ENCODE data around the gene TUBA1C.
"Not testable (repeated sequence)": the region's sequence is repeated elsewhere in the genome, so short reads cannot be mapped to it uniquely, and the experiment has no call there.

The TUBA1C gene

GRCh38 chr12:49274396-49275069 lies 9.7 kb downstream of the TUBA1C start:
- DNase-seq (ENCODE audit: low read depth): no peak
- no peak overlapping the region for H3K4me3 ChIP-seq (ENCODE audit: control insufficient read depth, low read depth, low read length)
- no peak for TF ChIP-seq CTCF (IDR thresholded peaks at IDR 0.05; ENCODE audit: control insufficient read depth, insufficient read depth, low read depth, low read length, missing control alignments)

GRCh38 chr12:49276304-49277290 lies 11.7 kb downstream of the TUBA1C start:
- no peak for TF ChIP-seq CTCF (IDR thresholded peaks at IDR 0.05; ENCODE audit: control insufficient read depth, insufficient read depth, low read depth, low read length, missing control alignments)
- no peak overlapping the region for H3K4me3 ChIP-seq (ENCODE audit: control insufficient read depth, low read depth, low read length)
- DNase-seq (ENCODE audit: low read depth): no peak

GRCh38 chr12:49277466-49277865 lies 12.6 kb downstream of the TUBA1C start:
- TF ChIP-seq CTCF (IDR thresholded peaks at IDR 0.05; ENCODE audit: control insufficient read depth, insufficient read depth, low read depth, low read length, missing control alignments): no peak
- no peak for DNase-seq (ENCODE audit: low read depth)

GRCh38 chr12:49279706-49280159 lies 14.9 kb downstream of the TUBA1C start:
- TF ChIP-seq CTCF (IDR thresholded peaks at IDR 0.05; ENCODE audit: control insufficient read depth, insufficient read depth, low read depth, low read length, missing control alignments): no peak
- no peak for DNase-seq (ENCODE audit: low read depth)
- H3K4me3 ChIP-seq (ENCODE audit: control insufficient read depth, low read depth, low read length): no peak overlapping the region

More at GRCh38 chr12:49277466-49277865, 12.6 kb downstream of the TUBA1C start:
- H3K4me3 ChIP-seq (ENCODE audit: control insufficient read depth, low read depth, low read length): no peak overlapping the region

GRCh38 chr12:49280545-49280944 lies 15.7 kb downstream of the TUBA1C start:
- not testable (repeated sequence) for DNase-seq (ENCODE audit: low read depth); H3K4me3 ChIP-seq (ENCODE audit: control insufficient read depth, low read depth, low read length)

- H3K4me3 ChIP-seq (ENCODE audit: control insufficient read depth, low read depth, low read length): no peak overlapping the region
- no peak for TF ChIP-seq CTCF (IDR thresholded peaks at IDR 0.05; ENCODE audit: control insufficient read depth, insufficient read depth, low read depth, low read length, missing control alignments)
- no peak for DNase-seq (ENCODE audit: low read depth)
Observed at GRCh38 chr12:49282302-49282701, 17.4 kb downstream of the TUBA1C start.

GRCh38 chr12:49282740-49283375 lies 18.0 kb downstream of the TUBA1C start:
- not testable (repeated sequence) for DNase-seq (ENCODE audit: low read depth); H3K4me3 ChIP-seq (ENCODE audit: control insufficient read depth, low read depth, low read length)

All from AG09309 (cell line).